GM12865 (cell line): ENCODE results near the gene NT5DC2.

ENCODE experiments used
- DNase-seq: peaks from one replicate; pipeline ENCODE4 v3.0.0; 2010; ENCODE audit warnings: low read depth
- H3K4me3 ChIP-seq: 2 replicates; pipeline ENCODE4 v1.5.1; 2011; ENCODE audit warnings: mild to moderate bottlenecking, low read depth, low read length, control low read depth
- TF ChIP-seq, protein P1 (sequence below): IDR thresholded peaks from 2 replicates; pipeline ENCODE4 v1.5.1; 2011; ENCODE audit warnings: low read length, control low read depth, low read depth, inconsistent platforms; ENCODE audit not compliant: insufficient read depth; ENCODE audit errors: missing control alignments

NT5DC2 gene

DNA sequence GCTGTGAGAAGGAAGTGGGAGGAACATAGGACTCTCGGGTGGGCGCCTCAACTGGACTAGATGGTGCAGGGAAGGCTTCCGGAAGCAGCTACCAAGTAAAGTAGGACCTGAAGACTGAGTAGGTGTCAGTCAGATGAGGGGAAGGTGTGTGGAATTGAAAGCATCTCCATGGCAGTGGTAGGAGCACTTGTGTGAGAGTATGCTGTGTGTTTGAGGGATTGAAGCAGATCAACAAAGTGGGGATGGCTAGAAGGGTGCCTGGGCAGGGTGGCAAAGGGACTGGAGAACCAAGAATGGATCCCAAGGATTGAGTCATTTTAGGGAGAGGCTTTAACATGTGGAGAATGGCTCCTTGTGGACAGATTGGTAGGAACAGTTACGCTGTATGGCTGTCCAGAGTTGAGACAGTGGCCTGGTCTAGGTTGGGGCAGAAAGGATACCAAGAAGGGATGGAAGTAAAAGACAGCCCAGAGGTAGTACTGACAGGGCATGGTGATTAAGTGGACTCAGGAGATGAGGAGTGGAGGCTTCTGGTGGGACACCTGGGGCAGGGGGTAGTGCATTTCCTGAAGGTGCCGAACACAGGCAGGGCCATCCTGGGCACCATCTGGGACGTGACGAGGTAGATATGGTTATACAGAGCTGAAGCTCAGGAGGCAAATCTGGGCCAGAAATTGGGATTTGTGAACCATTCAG is 4.2 kb upstream of the NT5DC2 start:
- peak overlapping the region; percentile 83 for H3K4me3 ChIP-seq
- TF ChIP-seq, protein P1, sequence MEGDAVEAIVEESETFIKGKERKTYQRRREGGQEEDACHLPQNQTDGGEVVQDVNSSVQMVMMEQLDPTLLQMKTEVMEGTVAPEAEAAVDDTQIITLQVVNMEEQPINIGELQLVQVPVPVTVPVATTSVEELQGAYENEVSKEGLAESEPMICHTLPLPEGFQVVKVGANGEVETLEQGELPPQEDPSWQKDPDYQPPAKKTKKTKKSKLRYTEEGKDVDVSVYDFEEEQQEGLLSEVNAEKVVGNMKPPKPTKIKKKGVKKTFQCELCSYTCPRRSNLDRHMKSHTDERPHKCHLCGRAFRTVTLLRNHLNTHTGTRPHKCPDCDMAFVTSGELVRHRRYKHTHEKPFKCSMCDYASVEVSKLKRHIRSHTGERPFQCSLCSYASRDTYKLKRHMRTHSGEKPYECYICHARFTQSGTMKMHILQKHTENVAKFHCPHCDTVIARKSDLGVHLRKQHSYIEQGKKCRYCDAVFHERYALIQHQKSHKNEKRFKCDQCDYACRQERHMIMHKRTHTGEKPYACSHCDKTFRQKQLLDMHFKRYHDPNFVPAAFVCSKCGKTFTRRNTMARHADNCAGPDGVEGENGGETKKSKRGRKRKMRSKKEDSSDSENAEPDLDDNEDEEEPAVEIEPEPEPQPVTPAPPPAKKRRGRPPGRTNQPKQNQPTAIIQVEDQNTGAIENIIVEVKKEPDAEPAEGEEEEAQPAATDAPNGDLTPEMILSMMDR: no peak
- DNase-seq: no peak

- DNase-seq: no peak
- TF ChIP-seq, protein P1: no peak
- H3K4me3 ChIP-seq: peak overlapping the region; percentile 83
Observed at GRCh38 chr3:52537165-52537620, 3.5 kb upstream of the NT5DC2 start.

- TF ChIP-seq, protein P1: no peak
- peak within 1 kb of the TSS; percentile 83 for H3K4me3 ChIP-seq
- DNase-seq: peak; percentile 100
Observed at GRCh38 chr3:52536369-52537164, 2.9 kb upstream of the NT5DC2 start, which contains the start of gene UQCC5. Gene UQCC5, plus strand, starts transcription at chr3:52536605. Its CDS starts 151 bp downstream, at chr3:52536756.

DNA sequence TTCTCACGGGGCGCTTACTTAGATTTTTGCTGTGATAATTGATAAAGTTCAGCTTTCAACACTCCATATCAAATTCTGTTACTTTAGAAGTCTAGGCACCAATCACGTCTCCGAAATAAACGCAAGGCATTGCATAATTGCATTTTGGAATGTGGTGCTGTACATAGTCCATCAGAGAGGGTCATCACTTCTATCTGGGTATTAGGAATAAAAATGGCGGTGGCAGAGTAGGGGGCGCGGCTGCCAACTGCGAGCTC is 2.4 kb upstream of the NT5DC2 start:
- TF ChIP-seq, protein P1: no peak
- no peak for DNase-seq
- H3K4me3 ChIP-seq: peak overlapping the region; percentile 47

DNA sequence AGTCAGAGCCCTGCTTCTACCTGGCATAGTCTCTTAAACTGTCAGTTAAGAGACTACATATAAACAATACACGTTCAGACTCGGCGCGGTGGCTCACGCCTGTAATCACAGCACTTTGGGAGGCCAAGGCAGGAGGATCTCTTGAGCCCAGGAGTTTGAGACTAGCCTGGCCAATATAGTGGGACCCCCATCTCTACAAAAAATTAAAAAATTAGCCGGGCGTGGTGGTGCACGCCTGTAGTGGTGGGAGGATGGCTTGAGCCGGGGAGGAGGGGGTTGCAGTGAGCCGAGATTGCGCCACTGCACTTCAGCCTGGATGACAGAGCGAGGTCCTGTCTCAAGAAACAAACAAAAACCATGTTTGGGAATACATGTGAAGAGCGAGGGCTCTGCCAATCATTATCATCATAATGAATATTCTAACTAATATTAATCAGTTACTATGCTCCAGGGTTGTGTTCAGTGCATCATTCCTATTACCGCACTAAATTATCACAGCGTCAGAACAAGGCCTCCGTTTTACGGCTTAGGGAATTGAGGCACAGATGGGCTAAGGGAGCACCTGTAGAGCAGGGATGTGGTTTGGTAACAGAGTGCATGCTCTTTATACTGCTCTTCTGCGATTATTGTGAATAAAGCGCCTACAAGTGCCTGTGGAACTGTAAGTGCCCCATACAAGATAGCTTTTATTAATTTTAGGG is 1.9 kb upstream of the NT5DC2 start:
- TF ChIP-seq, protein P1: no peak
- H3K4me3 ChIP-seq: peak overlapping the region; percentile 47
- DNase-seq: no peak

DNA sequence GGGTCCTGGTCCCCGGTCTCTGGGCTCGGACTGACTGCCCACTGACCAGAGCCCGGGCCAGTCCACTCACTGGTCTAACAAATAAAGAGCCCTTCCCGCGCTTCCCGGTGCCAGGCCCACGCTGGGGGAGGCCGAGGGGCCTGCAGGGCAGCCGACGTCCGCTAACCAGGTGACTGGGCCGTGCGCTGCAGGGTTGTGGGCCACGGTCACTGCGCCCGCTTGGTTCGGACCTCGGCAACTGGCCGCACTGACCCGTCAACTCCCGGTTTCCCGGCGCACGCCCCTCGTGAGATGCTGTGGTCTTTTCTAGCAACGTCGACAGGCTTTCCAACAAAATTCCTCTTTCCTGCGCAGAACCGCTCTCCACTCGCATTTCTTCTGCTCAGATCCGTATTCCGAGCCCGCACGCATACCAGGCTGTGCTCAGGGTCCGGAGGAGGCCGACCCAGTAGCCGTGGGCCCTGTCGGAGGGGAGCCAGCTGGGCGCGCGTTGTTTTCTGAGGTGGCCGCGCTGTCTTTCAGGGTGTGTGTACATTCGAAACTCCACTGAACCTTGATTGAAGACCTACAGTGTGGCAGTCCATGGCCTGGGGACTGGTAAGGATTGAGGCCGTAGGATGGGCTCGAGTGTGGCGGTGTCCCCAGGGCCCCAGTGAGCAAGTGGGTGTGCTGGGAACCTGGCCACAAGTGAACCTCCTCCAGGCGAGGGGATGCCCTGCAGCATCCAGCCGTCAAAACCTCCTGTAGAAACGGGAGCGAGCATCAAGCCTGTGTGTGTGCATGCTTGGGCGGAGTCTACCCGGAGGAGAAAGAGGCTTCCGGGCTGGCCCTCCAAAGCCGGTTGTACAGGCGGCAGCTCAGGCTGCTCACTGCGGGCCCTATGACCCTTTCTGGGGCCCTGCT is 875 bp upstream of the NT5DC2 start:
- peak overlapping the region; percentile 53 for H3K4me3 ChIP-seq
- no peak for DNase-seq

More for the DNA sequence above, 875 bp upstream of the NT5DC2 start:
- TF ChIP-seq, protein P1: no peak
